Measurements from ENCODE around the gene EFCC1. TPM values are rescaled to one million over a fixed set of nuclear protein-coding genes. Genes with fewer than 3 reads are reported as not detected.
A peak's percentile ranks its signal among the peaks of the same experiment; 100 is the strongest.

EFCC1 gene
- total RNA-seq, 1 donor, result not detected

DNA sequence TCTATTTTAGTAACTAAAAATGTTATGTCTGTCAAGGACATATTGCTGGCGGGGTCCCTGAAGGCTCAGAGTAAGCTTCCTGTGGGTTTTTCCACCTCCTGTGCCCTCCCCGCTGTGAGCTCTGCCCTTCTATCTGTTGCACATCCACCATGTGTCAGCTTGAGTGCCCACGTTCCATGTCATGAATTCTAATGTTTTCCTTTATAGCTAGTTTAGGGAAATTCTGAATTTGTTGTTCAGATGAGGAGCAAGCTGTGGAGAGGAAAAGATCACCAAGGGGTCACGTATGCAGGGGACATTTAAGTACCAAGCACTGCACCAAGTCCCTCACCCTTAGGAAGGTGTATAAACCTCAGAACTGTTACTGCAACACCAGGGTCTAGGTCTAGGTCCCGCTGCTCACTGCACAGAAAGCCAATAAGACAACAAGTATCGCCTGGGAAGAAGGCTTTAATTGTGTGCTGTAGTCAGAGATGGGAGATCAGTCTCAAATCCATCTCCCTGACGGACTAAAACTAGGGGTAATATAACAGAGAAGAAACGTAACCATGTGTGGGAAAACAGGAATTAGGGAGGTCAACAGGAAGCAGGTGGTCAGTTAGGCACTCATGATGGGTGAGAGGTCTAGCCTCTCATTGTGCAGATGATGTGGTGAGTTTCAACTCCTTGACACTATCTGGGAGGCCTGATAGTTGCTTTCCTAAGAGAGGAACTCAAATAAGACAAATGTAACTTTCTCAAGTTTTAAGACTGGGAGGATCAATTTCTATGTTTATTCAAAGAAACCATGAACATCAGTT is 69.2 kb downstream of the EFCC1 start:
- H3K4me3 ChIP-seq (ENCODE audit: low read depth, low read length), result no peak overlapping the region
- TF ChIP-seq, protein P1, sequence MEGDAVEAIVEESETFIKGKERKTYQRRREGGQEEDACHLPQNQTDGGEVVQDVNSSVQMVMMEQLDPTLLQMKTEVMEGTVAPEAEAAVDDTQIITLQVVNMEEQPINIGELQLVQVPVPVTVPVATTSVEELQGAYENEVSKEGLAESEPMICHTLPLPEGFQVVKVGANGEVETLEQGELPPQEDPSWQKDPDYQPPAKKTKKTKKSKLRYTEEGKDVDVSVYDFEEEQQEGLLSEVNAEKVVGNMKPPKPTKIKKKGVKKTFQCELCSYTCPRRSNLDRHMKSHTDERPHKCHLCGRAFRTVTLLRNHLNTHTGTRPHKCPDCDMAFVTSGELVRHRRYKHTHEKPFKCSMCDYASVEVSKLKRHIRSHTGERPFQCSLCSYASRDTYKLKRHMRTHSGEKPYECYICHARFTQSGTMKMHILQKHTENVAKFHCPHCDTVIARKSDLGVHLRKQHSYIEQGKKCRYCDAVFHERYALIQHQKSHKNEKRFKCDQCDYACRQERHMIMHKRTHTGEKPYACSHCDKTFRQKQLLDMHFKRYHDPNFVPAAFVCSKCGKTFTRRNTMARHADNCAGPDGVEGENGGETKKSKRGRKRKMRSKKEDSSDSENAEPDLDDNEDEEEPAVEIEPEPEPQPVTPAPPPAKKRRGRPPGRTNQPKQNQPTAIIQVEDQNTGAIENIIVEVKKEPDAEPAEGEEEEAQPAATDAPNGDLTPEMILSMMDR (IDR thresholded peaks at IDR 0.05; ENCODE audit: insufficient read depth, low read length), result no peak
- no peak for DNase-seq (ENCODE audit: low read depth)

DNA sequence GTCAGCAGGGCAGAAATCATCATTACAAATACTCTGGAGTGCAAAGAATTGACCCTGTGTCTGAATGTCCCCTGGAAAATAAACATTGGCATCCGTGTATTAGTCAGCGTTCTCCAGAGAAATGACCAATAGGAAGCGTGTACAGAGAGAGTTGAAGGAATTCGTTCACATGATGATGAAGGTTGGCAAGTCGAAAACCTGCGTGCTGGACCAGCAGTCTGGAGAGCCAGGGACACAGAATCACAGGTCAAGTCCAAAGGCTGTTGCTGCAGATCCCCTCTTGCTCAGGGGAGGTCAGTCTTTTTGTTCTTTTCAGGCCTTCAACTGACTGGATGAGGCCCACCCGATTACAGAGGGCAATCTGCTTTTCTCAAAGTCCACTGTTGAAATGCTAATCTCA is 76.1 kb downstream of the EFCC1 start:
- peak; percentile 24 for DNase-seq (ENCODE audit: low read depth)

DNA sequence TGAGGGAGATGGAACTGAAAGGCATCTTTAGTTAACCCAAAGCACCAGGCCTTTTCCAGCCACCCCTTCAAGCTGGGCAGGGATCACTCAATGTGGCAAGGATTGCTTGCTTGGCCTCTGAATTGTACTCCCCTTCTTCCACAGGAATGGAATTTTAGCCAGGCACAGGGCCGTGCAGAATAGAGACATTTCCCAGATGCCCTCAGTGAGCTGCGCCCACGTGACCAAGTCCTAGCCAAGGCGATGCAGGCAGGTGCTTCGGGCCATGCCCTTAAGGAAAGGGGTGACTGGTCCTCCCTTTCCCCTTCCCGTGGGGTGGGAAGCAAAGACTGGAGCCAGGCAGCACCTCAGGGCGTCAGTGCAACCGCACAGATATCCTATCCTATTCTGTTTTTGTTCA is 77.4 kb downstream of the EFCC1 start:
- no peak overlapping the region for H3K4me3 ChIP-seq (ENCODE audit: low read depth, low read length)
- no peak for DNase-seq (ENCODE audit: low read depth)
- TF ChIP-seq, protein P1 (IDR thresholded peaks at IDR 0.05; ENCODE audit: insufficient read depth, low read length), result no peak

More for the DNA sequence above, 76.1 kb downstream of the EFCC1 start:
- H3K4me3 ChIP-seq (ENCODE audit: low read depth, low read length), result no peak overlapping the region
- TF ChIP-seq, protein P1 (IDR thresholded peaks at IDR 0.05; ENCODE audit: insufficient read depth, low read length), result no peak

DNA sequence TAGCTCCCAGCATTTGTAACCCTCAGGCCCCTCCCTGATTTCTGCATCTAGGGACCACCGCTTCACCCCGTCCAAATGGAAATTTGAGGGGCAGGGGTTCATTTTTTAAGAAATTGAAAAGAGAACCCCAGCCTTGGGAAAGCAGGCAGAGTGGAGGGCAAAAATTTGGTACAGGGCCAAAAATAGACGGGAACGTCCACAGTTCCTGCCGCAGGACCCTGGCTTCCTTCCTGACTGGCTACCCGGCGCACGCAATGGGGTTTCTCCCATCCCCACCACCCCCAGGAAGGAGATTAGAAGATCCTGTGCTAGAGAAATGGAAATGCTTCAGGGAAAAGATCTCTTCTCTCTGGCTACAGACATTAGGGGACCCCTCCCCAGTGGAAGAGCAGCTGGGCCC is 80.4 kb downstream of the EFCC1 start:
- no peak overlapping the region for H3K4me3 ChIP-seq (ENCODE audit: low read depth, low read length)
- TF ChIP-seq, protein P1 (IDR thresholded peaks at IDR 0.05; ENCODE audit: insufficient read depth, low read length), result no peak
- no peak for DNase-seq (ENCODE audit: low read depth)

DNA sequence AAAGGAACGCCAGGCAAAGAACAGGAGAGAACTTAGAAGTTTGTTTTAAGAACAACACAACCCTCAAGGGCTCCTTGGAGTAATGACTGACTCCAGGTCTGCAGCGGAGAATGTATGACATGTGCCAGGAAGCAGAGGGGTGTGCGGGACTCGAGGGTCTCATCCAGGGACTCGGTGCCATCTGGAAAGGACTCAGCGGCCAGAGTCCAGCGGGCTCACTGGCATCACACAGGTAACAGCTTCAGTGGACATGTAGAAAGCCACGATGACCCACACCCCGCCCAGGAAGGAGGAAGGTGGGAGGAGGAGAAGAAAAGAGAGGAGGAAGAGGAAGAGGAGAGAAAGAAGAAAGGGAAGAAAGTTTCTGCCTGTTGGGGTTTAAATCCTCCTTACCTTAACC is 80.9 kb downstream of the EFCC1 start:
- DNase-seq (ENCODE audit: low read depth), result no peak
- no peak overlapping the region for H3K4me3 ChIP-seq (ENCODE audit: low read depth, low read length)
- TF ChIP-seq, protein P1 (IDR thresholded peaks at IDR 0.05; ENCODE audit: insufficient read depth, low read length), result no peak

DNA sequence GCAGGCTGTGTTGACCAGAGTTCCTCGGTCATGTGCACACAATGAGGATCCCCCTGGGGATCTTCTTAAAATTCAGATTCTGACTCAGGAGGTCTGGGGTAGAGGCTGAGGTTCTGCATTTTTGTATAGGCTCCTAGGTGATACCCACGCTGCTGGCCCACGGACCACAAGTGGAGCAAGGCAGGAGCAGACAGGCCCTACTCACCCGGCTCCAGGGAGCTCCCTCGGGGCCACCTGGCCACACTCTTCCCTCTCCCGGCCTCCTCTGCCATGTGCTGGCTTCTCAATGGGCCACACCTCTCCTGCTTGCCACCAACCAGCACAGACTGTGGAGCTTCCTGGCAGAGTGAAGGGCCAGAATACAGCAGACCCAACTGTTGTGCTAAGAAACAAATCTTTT is 83.4 kb downstream of the EFCC1 start:
- no peak for DNase-seq (ENCODE audit: low read depth)
- H3K4me3 ChIP-seq (ENCODE audit: low read depth, low read length), result no peak overlapping the region
- TF ChIP-seq, protein P1 (IDR thresholded peaks at IDR 0.05; ENCODE audit: insufficient read depth, low read length), result no peak
